HCEC 1CT (cell line): Measurements from ENCODE around the gene IL21R.
A peak's percentile ranks its signal among the peaks of the same experiment; 100 is the strongest.
"Not testable (repeated sequence)": the region's sequence is repeated elsewhere in the genome, so short reads cannot be mapped to it uniquely, and the experiment has no call there.

Experiments
- DNase-seq: peaks from one replicate; pipeline ENCODE4 v3.0.0-alpha.2; 2017

IL21R gene

DNA sequence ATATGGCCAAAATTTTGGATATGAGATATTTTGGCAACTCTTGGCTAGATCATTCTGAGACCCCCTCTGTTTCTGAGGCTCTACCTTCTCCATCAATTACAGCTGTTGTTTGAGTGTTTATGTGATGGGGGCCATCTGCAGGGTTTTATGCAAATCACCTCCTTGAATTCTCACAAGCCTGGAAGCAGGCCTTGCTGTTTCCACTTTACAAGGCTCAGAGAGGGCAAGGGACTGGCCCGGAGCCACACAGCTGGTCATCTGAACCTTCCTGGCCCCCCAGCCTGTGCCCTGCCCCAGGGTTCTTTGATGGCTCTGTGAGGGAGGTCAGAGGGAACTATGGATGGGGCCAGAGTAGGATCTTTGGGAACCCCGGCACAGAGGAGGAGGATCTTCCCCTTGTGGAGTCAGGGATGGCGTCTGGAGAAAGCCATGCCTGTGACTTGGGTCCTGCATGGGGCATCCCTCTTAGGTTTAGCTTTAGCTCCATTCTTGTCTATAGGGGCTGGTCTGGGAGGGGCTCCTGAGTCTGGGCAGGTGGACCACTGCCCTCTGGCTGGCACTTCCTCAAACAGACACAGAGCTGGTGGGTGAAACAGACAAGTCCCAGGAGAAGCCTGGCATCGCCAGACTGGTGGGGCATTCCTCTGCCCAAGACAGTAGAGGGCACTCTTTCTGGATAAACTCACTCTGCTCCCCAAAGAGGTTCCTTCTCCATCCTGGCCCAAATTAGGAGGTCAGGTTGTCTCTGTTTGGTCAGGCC, 26.2 kb downstream of the IL21R start:
- peak; percentile 13 for DNase-seq

DNA sequence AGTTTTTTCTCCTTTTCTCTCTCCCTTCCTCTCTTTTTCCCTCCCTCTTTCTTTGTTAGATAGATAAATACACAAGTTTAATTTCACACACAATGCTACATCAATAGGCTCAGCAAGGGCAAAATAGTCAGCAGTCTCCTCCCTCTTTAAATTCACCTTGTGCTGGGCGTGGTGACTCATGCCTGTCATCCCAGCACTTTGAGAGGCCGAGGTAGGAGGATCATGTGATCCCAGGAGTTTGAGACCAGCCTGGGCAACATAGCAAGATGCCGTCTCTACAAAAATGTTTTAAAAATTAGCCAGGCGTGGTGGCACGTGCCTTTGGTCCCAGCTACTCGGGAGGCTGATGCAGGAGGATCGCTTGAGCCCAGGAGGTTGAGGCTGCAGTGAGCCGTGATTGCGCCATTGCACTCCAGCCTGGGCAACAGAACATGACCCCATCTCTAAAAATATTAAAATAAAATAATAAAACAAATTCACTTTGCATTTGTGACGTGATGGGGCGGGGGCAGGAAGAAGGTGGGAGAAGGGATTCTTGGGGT, 27.4 kb downstream of the IL21R start:
- no peak for DNase-seq

GRCh38 chr16:27429981-27430441, 28.0 kb downstream of the IL21R start:
- DNase-seq = no peak

- no peak for DNase-seq
Measured at GRCh38 chr16:27430512-27430911, 28.5 kb downstream of the IL21R start.

GRCh38 chr16:27430923-27431484, 29.0 kb downstream of the IL21R start:
- DNase-seq = no peak

- no peak for DNase-seq
Measured at GRCh38 chr16:27431773-27432532, 30.0 kb downstream of the IL21R start.

DNA sequence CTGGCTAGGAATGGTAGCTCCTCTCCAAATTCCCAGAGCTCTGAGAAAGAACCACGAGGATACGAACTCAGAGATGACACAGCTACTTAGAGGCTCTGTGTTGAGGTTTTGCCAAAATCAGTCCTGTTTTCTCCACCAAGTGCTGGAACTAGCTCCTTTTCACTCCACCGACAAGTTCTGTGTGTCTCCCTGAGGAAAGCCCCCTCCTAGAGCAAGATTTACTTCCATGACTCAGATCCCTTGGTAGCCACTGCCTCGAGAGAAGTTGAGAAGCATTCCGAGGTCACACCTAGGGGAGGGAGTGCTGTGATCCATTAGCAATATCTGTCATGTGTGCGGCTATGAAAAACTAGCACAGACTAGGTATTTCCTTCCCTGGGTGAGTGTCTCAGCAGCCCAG, 30.6 kb downstream of the IL21R start:
- DNase-seq = no peak

DNA sequence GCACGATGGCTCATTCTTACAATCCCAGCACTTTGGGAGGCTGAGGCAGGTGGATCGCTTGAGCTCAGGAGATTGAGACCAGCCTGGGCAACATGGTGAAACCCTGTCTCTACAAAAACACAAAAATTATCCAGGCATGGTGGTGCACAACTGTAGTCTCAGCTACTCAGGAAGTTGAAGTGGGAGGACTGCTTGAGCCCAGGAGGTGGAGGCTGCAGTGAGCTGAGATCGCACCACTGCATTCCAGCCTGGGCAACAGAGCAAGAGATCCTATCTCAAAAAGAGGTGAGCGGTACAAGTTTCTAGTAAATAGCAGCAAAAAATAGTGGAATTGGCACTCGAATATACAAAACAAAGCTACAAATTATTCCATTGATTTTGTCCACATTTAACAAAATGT, 31.2 kb downstream of the IL21R start:
- DNase-seq = not testable (repeated sequence)

GRCh38 chr16:27433636-27434035, 31.7 kb downstream of the IL21R start:
- DNase-seq = no peak

- no peak for DNase-seq
Measured at GRCh38 chr16:27434141-27435051, 32.4 kb downstream of the IL21R start.

DNA sequence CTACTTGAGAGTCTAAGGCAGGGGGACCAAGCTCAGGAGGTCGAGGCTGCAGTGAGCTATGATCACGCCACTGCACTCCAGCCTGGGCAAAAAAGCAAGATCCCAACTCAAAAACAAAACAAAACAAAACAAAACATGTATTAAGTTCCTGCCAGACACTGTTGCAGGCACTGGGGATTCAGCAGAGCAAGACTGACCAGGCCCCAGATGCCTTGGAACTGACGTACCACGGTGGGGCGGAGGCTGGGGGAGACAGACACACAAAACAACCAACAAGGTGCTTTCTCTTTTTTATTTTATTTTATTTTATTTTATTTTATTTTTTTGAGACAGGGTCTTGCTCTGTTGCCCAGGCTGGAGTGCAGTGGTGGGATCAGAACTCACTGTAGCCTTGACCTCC, 33.2 kb downstream of the IL21R start:
- DNase-seq = not testable (repeated sequence)

GRCh38 chr16:27436065-27436464, 34.1 kb downstream of the IL21R start:
- DNase-seq = no peak

GRCh38 chr16:27436921-27437650, 35.1 kb downstream of the IL21R start:
- DNase-seq = no peak

DNA sequence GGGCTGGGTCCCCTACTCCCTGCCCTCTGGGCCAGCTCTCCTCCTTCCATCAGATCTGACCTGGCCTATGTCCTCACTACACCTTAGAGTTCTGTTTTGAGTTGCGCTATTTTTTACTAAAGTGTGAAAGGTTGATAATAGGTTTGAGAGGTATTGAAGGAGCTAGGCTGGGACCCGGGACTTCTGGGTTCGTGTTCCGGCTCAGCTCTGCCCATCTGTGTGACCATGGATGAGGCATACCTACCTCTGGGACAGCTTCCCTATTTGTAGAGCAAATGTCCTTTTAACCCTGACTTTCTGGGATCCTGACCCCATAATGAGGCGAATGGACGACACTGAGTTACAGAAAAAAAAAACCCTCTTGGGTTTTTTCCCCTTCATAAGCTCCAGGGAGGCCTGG, 36.0 kb downstream of the IL21R start:
- DNase-seq = no peak

DNA sequence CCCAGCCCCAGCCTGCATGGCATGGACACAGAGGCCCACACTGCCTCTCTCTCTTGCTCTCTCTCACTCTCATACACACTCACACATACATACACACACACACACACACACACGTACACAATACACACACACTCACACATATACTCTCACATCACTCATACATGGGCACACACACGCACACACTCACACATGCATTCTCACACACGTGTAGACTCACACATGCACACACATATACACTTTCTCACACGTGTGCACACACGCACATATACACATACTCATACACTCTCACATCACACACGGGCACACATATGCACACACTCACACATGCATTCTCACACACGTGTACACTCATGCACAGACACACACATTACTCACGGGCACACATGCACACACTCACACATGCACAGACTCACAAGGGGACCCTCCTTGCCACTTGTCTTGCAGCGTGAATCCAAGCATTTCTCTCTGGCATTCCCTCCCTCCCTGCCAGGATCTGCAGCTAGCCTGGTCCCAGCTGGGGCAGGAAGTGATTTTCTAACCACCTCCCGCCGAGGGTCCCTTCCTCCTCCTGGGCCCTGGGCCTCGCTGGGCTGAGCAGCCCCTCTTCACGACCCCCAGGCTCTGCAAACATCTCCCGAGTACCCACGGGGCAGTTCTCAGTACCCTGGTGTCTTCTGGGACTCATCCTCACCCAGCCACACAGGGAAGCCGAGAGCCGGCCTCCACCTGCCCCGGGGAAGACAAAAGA, 37.5 kb downstream of the IL21R start:
- no peak for DNase-seq

- DNase-seq = no peak
Measured at GRCh38 chr16:27441276-27441675, 39.3 kb downstream of the IL21R start.

- no peak for DNase-seq
Measured at GRCh38 chr16:27441998-27442397, 40.0 kb downstream of the IL21R start.

- DNase-seq = no peak
Measured at GRCh38 chr16:27444015-27444414, 42.0 kb downstream of the IL21R start.

DNA sequence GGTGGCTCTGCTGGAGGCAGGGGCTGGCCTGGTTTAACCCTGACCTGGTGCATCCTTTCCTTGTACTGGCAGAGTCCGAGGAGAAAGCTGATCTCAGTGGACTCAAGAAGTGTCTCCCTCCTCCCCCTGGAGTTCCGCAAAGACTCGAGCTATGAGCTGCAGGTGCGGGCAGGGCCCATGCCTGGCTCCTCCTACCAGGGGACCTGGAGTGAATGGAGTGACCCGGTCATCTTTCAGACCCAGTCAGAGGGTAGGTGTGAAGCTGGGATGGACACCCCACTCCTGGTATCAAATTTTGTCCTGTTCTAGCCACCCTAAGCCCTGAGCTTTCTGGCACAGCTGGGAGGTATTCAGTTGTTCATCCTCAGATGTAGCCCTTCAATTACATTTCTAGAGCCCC, 42.5 kb downstream of the IL21R start:
- no peak for DNase-seq

- DNase-seq = no peak
Measured at GRCh38 chr16:27445502-27446175, 43.7 kb downstream of the IL21R start.

DNA sequence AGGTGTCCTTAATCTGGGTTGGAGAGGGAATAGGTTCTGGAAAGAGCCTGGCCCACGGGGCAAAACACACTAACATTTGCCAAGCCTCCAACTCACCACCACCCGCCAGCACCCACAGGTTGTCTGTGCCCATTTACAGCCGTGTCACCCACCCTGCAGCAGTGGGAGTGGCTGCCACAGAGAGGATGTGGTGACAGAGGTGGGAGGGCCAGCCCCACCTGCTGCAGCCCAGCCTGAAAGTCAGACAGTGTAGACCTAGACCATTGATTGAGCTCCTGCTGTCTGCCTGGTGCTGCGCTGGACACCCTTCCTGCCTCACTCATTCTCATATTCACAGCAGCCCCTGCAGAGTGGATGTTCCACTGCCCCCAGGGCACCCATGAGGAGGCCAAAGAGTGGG, 44.7 kb downstream of the IL21R start:
- DNase-seq = no peak
